ENCODE data around the gene MAP2K4.
A peak's percentile ranks its signal among the peaks of the same experiment; 100 is the strongest.

MAP2K4 gene

DNA sequence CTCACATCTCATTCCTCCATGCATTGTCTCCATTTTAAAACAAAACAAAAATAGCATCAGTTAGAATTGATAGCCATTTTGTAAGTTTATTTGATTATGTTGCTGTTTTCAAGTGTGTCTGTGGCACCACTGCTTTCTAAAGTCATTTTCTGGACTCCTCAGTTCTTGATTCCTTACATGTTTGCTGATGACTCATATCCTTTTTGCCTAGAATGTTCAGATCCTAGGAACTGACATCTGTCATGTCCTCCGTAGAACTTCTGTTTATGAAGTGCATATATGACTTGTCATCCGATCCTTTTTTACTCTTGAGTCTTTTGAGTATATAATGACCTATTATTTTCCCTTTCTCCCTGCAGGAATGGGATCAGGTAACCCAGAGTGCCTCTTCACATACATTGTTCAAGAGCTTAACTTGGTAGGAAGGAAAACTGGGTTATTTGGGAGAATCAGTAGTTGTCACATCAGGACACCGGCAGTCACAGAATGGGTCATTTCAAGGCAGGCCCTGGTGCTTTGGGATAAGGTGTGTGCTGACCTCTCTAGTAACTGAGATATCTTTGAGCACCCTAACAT is 69.2 kb downstream of the MAP2K4 start:
- DNase-seq (ENCODE audit: low spot score) = no peak

DNA sequence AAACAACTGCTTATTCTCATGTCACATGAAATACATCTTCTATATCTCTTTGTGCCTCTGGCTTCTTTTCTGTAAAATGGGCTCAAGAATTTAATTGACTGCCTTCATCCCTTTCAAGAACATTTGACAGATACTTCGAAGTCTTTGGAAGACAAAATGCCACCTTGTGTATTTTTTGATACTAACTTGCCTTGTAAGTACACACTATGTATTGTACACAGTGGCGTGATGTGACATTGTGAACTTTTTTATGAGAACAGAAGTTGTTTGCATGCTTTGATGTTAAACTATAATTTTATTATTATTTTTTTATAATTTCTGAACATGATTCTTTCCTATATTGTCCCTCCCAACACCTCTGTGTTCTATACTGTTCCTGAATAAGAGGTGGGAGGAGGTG is 73.7 kb downstream of the MAP2K4 start:
- DNase-seq (ENCODE audit: low spot score) = no peak

DNA sequence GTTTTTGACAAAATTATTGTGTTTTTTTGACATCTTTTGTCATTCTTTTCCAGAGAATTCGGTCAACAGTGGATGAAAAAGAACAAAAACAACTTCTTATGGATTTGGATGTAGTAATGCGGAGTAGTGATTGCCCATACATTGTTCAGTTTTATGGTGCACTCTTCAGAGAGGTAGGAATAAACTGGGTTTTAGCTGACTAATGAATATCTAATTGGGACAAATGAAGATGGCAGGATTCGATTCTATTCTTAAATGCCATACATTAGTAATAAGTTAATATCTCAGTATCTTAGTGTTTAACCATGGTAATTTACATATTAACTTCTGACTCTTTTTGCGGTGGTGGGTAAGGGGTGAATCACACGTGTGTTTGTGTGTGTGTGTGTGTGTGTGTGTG is 74.8 kb downstream of the MAP2K4 start:
- DNase-seq (ENCODE audit: low spot score) = no peak

DNA sequence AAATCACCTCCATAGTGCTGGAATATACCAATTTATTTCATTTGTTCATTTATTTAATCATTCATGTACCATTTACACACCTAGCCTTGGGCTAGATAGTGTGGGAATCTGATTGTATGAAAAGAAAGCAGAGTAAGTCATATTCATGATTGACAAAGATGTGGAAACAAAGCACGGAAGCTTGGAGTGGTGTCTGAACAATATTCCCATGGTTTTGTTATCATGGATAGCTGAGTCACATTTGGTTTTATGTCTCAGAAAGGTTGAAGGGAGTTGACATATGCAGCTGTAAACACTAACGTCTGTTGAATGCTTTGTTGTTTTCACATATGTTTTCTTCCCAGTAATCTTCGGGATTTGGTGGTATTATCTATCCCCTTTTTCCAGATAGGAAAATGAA is 76.6 kb downstream of the MAP2K4 start:
- no peak for DNase-seq (ENCODE audit: low spot score)

DNA sequence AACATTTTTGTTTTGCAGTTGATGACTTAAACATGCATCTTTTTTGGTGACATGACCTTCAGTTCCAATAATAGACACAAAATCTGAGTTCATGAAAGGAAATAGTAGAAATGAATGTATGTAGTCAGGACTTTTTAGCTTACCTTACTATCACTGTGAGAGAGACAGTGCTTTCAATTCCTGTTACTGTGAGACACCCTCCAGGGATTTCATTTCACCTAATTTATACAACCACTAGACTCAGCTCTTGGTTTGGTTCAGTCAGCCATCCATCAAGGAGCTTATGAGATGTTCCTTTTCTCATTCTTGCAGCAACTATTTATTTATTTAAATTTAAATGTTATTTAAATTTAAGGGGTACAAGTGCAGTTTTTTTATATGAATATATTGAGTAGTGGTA is 77.9 kb downstream of the MAP2K4 start:
- DNase-seq (ENCODE audit: low spot score) = no peak

DNA sequence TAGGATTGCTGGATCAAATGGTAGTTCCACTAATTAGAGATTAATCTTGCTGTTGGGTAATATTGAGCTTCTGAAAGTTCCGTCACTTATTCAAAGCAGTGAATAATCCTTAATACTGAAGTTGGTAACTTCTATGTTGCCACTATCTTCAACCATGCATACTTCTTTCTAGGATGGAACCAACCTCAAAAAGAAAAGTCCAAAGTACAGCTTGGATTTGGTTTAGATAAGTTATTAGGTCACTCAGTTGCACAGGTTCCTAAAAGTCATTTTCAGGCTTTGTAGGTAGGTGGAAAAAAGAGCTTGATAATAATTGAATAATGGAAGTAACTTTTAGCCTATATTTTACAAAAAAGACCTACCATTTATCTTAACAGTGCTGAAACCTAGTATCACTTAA is 78.7 kb downstream of the MAP2K4 start:
- DNase-seq (ENCODE audit: low spot score) = no peak

DNA sequence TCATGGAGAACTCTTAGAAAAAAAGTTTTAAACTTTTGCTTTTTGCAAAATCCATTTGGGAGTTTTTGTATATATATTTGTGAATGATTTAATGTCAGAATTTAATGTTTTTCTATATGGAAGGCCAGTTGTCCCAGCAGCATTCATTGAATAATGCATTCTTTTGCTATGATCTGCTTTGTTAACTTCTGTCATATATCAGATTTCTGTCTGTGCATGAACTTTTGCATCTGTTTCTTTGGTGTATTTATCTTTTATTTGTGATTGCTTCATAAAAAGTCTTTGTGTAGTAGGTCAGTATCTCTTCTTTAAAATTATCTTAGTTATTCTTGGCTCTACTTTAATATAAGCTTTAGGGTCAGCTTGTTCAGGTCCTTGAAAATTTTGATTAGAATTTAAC is 84.2 kb downstream of the MAP2K4 start:
- no peak for DNase-seq (ENCODE audit: low spot score)

DNA sequence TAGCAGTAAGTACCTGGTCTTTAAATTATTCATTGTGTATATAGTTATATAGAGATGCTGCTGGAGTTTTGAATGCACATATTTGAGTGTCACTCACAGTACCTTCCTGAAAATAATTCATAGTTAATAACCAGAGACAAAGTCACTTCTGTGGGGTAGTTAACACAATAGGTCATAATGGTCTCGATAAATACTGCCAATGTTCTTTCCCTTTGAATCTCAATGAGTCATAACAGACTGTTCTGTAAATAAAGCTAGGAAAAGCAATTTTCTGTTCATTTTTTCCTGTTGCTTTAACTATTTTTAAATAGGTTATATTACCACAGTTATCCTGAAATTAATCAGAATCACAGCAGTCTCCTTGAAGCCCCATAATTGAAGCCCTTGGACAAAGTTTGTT is 87.2 kb downstream of the MAP2K4 start:
- no peak for DNase-seq (ENCODE audit: low spot score)

DNA sequence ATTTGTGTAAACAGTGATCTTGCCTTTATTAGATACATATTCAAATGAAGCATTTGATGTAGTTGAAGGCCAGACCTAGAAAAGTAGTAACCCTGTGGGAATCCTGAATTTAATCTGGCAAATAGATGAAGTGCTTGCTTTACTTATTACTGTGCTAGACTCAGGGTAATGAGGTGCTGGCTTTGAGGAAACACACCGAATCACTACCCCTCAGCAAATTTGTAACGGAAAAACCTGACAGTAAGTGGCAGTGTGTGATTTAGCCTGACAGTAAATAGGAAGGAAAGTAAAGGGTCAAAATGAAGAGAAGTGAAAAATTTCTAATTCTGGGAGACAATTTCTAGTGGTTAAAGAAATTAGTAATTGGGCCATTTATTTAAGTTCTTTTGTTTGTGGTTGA is 90.2 kb downstream of the MAP2K4 start:
- DNase-seq (ENCODE audit: low spot score) = no peak

DNA sequence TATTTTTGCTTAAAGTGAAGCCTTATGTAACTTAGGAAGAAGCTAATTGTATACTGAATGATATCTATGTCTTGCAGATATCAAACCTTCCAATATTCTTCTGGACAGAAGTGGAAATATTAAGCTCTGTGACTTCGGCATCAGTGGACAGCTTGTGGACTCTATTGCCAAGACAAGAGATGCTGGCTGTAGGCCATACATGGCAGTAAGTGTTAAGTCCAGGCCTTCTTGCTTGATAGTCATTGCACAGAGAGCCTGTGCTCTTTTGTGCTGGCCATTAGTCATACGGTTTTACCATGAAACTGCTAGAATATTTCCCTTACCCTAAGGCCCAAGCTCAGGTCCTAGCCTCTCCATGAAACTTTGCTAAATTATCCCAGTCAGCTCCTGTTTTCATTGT is 92.5 kb downstream of the MAP2K4 start:
- DNase-seq (ENCODE audit: low spot score) = peak; percentile 91

DNA sequence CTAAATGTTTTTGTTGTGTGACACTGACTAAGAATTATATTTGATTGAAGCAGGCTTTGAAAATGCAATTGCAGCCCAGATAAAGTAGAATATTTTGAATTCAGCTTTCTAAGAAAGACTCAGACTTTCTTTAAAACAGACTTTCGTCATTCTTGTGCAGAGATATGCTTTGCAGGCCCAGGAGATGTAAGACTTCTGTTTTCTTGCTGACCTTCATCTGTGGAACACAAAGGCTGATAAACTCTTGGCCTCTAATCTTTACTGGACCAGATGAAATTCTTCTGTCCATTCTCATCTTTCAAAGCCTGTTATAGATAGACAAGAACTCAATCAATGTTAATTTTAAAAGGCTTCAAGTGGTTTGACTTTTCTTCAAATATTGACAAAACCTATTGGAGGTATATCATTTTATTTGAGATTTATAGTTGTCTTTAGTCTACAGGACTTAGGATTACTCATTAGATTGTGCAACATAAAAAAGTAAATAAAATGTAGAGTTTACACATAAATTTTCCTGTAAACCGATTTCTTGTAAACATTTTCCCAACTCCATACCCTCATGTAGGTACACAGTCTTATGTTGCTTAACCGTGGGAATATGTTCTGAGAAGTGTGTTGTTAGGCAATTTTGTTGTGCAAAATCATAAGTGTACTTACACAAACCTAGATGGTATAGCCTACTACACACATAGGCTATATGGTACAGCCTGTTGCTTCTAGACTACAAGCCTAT is 94.2 kb downstream of the MAP2K4 start:
- no peak for DNase-seq (ENCODE audit: low spot score)

DNA sequence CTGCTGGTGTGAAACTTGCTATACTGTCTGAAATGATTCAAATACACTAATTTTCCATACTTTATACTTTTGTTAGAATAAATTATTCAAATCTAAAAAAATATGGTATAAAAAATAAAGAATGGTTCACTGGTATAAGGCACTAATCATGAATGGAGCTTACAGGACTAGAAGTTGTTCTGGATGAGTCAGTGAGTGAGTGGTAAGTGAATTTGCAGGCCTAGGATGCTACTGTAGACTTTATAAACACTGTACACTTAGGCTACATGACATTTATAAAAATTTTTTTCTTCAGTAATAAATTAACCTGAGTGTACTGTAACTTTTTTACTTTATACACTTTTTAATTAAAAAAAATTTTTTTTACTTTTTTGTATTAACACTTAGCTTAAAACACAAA is 95.5 kb downstream of the MAP2K4 start:
- no peak for DNase-seq (ENCODE audit: low spot score)

DNA sequence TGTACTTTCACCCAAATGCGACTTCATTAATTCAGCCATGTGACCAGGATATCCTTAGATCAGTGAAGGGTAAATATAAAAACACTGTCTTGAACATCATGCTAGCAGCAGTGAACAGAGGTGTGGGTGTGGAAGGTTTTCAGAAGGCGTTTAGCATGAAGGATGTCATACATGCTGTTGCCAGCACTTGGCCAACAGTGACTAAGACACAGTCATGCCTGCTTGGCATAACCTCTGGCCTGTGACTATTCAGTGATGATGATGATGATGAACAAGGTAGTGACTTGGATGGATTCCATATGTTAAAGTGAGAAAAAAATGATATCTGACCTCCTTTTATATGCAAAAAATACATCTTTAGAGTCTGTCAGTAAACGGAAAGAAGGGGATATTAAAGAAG is 97.9 kb downstream of the MAP2K4 start:
- DNase-seq (ENCODE audit: low spot score) = no peak

DNA sequence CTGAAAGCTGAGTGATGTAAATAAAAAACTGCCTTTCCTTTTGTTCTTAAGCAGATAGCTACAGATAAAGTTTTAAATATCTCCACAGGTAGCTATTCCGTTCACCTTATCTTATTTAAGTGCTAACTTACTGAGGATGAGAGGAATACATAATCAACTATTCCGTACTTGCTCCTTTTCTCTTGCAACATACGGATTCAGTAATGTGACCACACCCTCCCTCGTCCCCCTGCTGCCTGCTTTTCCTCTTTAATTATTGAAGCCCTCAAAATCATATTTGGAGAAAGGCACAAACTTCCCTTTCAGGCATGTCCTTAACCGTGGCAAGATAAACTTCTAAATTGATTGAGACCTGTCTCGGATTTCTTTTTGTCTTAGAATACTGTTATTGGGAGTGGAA is 101.4 kb downstream of the MAP2K4 start:
- DNase-seq (ENCODE audit: low spot score) = no peak

DNA sequence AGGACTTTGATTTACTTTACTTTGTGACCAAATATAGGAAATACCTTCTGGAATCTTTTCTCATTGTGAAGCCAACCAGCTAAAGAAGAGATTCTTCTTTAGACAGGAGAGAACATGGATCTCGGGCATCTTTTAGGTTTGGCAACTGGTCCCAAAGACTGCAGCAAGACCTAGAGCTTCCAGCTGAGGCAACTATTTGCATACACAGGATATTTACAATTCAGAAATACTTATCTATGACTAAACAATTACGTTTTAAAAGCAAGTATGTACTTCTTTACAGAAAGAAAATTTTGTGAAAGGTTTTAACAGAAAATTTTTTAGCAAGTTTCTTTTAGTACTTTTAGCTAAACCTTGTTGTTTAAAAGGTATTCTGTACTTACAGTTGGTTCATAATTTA is 106.5 kb downstream of the MAP2K4 start:
- DNase-seq (ENCODE audit: low spot score) = no peak

DNA sequence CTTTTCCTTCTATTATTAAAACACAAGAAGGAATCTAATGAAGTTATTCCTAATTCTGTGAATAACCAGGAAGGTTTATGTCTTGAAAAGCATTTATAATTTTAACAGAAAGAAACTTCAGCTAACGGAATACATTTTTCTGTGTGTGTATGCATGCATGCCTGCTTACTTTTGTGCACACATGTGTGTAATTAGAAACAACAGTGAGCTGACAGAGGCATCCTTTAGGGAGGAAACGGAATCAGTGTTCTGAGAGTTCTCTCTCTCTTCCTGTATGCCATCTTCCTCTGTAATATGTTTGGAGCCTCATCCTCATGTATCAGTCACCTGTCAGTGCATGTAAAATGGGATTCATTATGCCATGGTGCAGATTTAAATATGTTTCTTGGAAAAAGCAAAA is 107.0 kb downstream of the MAP2K4 start:
- no peak for DNase-seq (ENCODE audit: low spot score)

DNA sequence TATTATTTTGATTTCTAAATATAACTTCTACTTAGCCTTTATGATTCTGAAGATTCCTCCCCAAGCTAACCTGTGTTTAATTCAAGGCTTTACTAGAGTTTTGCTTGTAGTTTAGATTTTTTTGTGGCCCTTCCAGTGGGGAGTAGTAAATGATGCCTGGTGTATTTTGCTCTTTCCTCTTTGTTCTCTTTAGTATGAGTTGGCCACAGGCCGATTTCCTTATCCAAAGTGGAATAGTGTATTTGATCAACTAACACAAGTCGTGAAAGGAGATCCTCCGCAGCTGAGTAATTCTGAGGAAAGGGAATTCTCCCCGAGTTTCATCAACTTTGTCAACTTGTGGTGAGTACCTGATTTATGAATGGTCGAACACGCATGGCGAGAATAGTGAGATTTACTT is 108.3 kb downstream of the MAP2K4 start:
- no peak for DNase-seq (ENCODE audit: low spot score)

DNA sequence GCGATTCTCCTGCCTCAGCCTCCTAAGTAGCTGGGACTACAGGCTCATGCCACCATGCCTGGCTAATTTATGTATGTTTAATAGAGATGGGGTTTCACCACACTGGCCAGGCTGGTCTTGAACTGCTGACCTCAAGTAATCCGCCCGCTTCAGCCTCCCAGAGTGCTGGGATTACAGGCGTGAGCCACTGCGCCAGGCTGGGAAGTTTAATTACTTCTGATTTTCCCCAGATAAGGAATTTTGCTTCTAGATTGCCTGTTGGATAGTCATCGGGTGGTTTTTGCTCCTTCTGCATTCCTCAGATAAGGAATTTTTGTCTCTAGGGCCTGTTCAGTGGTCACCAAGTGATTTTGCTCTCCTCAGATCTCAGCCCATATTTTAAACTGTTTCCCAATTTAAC is 112.5 kb downstream of the MAP2K4 start:
- DNase-seq (ENCODE audit: low spot score) = no peak

DNA sequence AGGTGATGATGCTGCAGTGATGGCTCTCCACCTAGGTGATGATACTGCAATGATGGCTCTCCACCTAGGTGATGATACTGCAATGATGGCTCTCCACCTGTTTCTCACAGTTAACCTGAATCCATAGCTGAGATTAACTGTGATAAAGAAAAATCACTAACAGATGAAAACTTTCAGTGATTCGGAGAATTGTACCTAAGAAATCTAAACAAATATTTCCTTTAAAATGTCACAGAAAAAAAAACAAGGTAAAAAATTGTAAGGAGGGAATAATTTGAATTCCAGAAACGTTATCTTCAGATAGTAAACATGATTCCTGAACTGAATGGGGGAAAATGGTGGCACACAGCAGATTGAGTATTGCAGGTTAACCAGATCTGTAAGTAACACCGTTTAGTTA is 113.4 kb downstream of the MAP2K4 start:
- no peak for DNase-seq (ENCODE audit: low spot score)

DNA sequence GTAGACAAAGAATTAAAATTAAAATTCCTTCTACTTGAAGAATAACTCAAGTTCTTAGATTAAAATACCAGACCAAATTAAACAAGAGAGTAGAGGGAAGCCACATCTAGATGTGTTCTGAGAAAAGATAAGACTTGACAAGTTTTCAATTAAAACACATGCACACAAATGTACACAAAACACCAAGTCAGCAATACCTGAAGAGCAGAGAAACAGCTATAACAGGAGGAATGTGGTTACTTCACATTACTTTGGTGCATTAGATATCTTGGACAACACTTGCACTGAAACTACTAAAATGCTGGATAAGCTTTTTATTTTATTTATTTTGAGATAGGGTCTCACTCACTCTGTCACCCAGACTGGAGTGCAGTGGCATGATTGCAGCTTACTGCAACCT is 113.9 kb downstream of the MAP2K4 start:
- no peak for DNase-seq (ENCODE audit: low spot score)

DNA sequence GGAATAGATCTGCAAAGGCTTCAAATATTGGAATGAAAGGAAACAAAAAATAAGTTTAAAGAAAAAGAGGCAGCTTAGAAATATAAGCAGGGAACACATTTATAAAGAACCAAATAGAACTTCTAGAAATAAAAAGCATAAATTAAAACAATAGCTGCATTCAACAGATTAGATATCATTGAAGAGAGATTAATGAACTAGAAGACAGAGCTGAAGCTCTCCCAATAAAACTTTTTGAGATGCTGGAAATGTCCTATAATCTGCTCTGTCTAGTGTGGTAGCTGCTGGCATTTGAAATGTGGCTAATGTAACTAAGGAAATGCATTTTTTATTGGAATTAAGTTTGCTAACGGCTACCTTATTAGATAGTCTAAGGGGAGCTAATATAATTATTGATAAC is 115.6 kb downstream of the MAP2K4 start:
- no peak for DNase-seq (ENCODE audit: low spot score)

DNA sequence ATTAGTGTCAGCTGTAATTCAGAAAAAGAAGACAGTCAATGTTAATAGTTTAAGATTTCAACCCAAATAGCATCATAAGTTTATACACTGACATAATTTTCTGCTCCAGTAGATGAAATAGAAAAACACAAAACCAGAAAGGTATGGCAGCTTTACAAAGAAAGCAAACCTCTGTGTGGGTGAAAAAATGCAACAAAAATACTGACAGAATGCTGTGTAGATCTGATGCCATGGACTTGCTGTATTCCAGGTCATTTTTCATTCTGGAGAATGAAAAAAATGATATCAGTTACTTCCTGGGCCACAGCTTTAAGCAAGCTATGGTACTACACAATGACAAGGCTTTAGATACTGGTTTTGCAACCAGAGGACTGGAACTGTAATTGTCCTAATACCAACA is 116.0 kb downstream of the MAP2K4 start:
- no peak for DNase-seq (ENCODE audit: low spot score)

DNA sequence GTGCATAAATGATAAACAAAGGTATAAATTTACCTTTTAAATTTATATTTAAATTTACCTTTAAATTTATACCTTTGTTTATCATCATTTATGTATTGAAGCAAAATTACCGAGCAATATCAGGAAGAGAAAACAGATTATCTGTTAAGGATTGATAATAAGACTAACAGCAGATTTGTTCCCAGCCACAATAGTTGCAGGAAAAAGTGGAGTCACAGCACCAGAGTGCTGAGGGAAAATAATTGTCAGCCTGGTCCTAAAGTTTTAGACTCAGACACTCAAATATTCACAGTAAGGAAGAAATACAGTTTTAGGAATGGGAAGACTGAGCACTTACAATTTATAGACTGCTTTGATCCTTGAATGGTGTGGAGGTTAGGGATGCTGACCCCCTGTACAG is 117.2 kb downstream of the MAP2K4 start:
- DNase-seq (ENCODE audit: low spot score) = no peak

DNA sequence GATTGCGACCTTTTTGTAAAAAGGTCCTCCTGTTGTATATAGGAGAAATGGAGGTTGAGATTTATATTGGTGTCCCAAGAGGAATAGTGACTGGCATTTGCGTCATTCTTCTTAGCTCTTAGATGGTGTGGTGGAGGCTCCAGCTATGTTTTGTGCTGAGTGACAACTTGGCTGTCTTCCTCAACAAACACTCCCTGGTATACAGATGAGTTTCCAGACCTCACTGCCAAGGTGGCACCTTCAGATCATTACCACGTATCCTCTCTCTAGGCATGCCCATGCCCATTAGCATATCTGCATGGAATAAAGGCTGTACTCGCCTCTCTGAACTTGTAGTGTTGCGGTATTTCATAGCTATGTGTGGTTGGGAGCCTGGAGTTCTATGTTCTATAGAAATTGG is 120.0 kb downstream of the MAP2K4 start:
- no peak for DNase-seq (ENCODE audit: low spot score)

Data from cerebellar cortex (tissue), 1 donor.